ENCODE data around the gene PRDX2. TPM values are rescaled to one million over a fixed set of nuclear protein-coding genes. Genes with fewer than 3 reads are reported as not detected.

PRDX2 gene
- polyA plus RNA-seq, 1 donor = 274 TPM

DNA sequence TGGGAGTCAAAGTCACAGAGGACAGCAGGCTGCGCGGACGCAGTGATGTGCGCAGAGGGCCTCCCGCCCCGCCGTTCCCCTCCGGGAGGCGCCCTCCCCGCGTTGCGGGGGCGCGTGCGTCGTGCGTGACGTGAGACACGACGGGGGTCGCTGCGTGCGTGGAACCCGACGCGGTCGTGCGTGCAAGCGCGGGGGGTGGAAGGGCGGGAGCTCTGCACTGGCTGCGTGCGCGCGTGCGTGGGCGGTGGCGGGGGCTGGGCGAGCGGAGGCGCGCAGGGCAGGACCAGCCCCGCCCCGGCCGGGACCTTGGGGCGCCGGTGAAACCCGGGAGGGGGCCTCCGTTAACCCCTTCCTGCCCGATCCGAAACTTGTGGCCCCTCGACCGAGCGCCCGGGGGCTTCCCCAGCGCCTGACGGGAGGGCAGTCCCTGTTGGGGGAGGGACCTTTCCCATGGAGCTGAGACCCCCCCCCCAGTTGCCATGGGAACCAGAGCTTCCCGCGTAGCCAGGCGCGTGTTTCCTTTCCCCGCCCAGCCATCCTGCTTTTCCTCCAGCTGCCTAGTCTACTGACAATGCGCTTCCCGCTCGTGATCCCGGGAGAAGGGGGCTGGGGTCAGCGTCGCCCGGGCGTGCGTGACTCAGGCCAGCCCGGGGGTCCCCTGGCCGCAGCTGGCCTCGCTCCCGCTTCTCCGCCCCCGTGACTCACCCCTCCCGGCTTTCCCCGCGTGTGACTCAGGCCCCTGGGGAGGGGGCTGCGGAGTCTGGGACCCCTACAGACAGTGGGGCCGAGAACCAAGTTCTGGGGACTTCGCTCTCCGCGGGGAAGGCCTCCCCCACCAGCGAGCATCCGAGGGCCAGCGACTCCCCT is 18.9 kb downstream of the PRDX2 start:
- no peak for DNase-seq

DNA sequence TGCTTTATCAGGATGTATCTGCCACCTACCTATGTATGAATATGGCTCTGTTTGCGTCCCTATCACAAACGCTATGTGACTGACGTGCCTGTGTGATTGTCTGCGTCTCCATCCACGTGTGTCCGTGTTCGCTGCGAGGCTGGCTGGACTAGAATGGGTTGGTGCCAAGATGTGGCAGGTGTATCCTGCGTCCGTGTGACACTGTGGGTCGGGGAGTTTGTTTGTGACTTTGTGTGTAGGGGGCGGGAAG is 19.5 kb downstream of the PRDX2 start:
- DNase-seq = no peak

DNA sequence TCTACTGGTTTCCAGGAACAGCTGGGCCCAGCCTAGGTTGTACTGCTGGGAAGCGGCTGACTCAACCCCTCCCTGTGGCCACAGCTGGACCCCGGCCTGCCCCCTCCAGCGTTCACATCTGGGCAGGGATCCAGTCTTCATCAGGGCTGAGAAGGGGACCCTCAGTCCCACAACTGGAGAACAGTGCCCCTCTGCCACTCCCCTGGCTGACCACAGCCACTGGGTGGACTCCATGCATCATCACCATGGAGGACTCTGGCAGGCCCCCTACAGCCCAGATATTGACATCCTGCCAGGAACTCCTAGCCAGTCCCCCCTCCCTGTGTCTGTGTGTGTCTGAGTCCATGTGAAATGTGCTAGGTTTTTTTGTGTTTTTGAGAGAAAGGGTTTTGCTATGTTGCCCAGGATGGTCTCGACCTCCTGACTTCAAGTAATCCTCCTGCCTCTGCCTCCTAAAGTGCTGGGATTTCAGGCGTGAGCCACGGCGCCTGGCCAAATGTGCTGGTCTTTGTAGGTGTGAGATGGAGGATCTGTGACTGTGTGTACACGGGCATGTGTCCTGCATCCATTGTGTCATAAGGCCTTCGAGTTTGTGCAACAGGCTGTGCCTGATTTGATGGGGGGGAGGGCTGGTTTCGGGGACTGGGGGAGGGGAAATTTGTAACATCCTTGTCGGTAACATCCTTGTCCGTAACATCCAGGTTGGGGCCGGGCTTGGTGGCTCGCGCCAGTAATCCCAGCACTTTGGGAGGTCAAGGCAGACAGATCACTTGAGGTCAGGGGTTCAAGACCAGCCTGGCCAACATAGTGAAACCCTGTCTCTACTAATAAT is 22.2 kb downstream of the PRDX2 start:
- DNase-seq = no peak

DNA sequence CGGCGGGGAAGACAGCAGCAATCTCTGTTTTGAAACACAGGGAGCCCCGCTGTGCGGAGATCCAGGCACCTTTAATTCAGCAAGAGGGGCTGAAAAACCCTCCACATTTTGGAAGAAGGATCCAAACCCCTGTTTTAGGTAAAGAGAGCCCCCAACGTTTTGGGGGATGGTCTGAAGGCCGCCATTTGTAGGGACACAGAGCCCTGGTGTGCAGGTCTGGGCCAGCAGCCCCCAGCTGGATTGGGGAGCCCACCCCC is 22.8 kb downstream of the PRDX2 start:
- DNase-seq = no peak

DNA sequence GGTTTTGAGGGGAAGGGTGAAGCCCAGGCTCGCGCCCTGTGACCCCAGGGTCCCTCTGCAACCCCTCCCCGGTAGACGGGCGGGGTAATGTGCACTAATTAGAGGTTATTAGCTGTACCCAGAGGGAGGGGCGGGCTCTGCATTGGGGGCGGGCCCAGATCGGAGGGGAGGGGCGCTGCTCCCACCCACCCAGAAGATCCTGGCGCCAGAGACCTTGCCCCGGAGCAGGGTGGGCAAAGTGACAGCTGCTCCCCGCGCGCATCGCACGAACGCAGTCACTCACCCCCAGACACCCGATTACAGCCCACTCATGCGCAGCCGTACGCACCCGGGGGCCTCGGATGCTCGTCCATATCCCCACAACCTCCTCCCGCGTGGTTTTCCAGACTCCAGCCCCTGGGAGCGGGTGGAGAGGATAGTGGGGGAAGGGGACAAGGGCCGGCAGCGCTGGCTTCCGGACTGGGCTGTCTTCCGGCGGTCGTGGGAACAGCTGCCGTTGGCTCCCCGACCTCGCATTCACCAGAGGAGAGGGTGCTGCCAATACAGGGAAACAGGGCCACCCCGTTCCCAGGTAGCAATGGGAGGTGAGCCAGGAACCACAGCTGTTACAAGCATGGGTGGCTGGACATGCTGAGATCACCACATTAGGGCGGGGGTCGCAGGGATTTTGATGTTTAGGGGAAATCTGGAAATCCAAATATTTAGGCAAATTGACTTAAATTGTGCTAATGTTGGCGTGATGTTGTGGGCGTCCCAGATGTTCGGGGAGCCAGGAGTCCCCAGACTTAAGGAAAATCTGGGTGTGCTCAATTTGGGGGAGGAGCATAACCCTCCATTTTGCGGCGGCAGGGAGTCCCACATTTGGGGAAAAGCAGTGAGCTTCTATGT is 23.3 kb downstream of the PRDX2 start:
- DNase-seq = no peak

DNA sequence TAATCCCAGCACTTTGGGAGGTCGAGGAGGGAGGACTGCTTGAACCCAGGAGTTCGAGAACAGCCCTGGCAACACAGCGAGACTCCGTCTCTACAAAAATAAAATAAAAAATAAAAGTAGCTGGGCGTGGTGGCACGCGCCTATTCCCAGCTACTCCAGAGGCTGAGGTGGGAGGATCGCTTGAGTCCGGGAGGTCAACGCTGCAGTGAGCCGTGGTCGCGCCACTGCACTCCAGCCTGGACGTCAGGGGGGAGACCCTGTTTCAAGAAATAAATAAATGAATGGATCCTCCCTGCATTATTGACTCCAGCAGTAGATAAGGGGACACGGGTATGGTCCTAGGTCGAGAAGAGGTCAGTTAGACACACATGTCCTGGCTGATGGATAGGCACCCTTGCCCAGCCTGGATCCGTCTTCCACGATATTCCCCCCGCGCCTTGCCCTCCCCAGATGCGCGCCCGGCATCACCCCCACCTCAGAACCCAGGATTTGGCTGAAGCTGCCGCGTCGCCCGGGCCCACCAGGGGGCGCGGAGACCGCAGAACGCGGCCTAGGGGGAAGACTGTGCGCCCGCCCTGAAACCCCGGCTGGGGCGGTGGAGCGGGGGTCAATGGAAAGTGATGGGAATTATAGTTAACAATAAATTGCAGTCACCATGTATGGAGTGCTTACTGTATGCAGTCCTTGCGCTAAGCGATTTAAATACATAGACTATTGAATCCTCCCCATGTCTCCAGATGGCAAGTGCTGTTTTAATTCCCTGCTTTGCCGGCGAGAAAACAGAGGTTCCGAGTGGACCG is 24.2 kb downstream of the PRDX2 start:
- DNase-seq = no peak

DNA sequence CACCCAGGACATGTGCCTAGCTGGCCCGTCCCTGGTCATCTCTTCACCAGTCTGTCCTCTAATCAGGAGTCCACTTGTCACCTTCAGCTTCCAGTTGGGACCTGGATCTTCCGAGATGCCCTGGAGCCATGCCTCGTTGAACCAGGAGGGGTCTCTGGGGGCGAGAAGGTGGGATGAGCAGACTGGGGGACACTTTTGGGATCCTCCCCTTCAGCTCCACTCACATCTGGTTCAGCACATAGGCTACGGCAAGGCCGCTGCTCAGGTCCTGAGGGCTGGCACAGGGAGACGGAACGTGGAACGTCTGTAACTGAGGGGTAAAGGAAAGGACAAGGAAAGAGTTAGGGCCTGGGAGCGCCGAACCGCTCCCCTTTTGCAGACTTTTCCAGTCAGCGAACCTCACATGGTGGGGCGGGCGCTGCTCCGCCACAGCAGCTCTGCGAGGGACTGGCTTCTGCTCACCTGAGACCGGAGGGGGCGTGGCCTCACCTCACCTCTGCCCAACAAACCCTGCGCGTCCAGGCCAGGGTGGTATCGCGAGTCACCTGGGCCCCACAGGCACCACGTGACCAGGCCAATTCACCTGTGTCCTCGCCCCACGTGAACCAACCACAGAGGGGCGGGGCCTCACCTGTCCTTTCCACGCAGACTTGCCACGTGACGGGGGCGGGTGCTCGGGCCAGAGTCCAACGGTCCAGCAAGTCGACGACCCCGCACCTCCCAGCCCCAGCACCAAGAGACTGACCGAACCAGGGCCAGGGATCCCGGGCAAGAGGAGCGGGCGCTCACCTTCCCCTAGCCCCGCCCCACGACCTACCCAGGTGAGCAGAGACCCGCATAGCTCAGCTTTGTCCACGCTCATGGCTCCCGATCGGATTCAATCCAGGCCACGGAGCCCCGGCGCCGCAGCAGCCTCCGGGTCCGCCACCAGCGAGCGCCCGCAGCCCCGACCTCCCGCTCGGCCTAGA is 26.7 kb downstream of the PRDX2 start, which contains the start of gene HOOK2:
Gene HOOK2 (minus strand): TSS at position 965 of the 968 bp plus-strand sequence. CDS start 103 bp downstream, at position 862.
- no peak for DNase-seq

DNA sequence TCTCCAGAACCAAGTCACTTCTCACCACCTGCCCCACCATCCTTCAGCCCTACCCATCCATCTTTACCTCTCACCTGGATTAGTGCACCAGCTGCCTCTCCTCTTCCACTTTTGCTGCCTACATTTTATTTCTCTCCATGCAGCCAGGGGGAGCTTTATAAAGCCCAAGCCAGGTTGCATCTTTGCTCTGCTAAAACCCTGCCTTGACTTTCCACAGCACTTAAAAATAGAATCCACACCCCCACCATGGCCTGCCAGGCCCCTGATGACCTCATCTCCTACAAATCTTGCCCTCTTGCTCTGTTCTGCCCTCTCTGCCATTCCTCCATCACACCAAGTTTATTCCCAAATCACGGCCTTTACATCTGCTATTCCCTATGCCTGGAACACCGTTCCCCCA is 28.0 kb downstream of the PRDX2 start:
- DNase-seq = no peak

DNA sequence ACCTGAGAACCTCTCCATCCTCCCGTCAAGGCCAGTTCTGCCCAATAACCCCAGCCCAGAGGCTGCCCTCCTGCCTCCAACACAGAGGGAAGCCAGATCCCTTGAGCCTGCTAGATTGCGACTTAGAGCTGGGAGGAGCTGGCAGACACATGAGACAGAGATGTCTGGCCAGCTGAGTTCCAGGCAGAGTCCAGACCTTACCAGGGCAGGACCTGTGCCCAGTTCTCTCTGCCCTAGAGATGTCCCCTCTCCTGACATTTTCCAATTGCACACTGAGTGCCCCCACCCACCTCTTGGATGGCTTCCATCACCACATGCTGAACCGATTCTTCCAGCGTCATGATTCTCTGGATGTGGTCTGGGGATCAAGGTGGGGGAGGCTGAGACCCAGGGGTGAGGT is 29.3 kb downstream of the PRDX2 start:
- no peak for DNase-seq

DNA sequence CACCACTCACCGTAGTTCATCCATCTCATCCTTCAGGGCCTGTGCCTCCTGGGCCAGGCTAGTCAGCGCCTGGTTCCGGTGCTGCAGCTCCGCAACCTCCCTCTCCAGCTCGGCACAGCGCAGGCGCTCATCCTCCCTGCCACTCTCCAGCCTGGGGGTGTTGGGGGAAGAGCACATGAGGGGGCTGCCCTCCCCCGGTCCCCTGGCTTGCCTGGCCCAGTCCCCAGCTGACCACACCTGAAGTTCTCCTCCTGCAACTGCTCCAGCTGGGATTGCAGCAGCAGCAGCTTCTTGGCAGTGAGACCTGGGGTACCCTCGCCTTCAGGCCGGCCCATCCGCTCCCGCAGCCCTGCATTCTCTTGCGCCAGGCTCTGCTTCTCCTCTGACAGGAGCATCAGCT is 30.7 kb downstream of the PRDX2 start:
- DNase-seq = no peak

DNA sequence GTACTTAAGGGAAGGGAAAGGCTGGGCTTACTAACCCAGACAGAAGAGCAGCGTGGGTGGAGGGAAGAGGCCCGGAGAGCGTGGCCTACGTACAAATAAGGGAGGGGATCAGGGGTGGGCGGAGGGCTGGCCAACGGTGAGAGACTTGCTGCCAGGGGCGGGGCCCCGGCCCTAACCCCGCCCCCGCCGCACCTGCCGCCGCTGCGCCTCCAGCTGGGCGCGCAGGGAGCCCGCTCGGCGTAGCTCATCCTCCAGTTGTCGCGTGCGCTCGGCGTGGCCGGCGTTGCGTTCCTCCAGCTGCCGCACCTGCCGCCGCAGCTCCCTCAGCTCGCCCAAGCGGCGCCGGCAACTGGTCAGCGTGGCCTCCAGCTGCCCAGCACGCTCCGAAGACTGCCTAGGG is 31.9 kb downstream of the PRDX2 start:
- DNase-seq = no peak

DNA sequence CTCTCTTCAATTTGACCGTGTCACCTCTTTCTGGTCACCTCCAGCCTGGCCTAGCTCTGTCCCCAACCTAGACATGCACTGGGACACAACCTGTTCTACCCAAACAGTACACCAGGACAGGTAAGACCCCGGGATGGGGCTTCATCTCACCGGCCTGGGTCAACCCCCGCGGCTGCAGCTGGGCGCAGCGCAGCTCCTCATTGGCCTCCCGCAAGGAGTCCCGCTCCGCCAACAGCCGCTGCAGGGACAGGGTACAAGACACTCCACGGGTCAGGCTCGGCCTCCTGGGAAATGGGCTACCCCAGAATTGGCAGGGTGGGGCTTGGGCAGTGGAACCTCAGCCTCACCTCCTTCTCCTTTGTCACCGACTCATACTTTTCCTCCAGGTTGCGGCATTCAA is 33.9 kb downstream of the PRDX2 start:
- no peak for DNase-seq

DNA sequence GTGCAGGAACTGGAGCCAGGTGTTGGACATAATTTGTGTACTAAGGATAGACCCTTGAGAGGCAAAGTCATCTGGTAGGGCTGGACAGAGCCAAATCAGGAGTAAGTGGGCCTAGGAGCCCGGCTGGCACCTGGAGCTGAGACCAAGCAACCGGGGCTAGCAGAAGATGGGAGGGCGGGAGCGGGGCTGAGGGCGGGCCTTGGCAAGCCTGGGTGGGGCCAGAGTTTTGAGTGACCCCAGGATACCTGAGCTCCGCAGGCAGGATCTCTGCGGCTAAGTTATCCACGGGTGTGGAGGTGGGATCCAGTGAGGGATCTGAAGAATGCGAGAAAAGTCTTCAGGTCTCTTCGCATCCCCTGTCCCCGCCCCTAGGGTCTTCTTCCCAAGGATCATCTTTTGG is 34.5 kb downstream of the PRDX2 start:
- no peak for DNase-seq

DNA sequence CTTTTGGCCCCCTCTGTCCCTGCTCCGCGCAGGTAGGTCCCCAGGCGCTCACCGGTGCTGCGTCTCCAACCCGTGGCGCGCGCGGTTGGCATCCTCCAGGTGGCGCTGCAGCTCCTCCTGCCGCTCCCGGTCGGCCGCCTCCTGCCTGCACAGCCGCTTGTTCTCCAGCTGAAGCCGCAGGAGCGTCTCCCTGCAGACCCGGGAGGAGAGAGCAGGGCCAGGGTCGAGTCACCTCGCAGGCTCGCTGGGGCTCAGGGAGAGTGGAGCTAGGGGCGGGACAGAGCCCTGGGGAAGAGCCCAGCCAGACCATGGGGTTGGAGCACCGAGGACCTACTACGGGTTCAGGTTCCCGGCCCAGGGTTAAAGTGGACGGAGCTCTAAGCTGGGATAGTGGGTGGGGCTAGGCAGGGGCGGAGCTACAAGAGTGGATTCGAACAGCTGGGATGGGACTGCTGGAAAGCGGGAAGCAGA is 35.5 kb downstream of the PRDX2 start:
- peak; percentile 78 for DNase-seq

DNA sequence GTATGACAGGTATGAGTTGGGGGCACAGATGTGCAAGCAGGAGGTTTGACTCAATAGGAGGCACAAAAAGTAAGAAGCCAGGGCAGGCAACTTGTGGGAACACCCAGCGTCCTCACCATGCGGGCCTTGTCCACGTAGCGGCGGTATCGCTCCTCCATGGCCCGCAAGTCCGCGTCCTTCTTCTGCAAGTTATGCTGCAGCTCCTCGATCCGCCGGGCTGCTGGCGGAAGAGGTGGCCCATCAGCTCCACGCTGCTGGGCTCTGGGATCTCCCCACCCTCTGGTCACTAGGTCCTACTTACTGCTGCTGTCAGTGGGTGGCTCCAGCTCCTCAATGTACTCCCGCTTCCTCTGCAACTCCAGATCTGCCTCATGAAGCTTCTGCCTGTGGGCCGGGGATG is 36.9 kb downstream of the PRDX2 start:
- DNase-seq = no peak

DNA sequence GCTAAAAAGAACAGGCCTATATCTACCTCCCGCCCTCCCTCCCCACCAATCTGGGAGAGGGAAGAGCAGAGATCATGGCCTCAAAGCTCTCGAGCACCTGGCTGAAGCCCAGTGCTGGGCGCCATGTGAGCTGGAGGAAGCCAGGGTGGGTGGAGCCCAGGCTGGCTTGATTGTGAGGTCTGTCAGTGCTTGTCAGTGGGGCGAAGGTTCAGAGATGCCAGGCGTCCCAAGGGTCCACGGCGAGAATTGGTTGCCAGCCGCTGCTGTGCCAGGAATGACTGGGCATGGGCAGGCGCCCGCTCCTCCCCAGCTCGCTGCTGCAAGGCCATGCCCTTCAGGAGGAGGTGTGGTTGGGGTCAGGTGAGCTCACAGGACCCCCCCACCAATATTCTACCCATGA is 38.5 kb downstream of the PRDX2 start:
- no peak for DNase-seq

DNA sequence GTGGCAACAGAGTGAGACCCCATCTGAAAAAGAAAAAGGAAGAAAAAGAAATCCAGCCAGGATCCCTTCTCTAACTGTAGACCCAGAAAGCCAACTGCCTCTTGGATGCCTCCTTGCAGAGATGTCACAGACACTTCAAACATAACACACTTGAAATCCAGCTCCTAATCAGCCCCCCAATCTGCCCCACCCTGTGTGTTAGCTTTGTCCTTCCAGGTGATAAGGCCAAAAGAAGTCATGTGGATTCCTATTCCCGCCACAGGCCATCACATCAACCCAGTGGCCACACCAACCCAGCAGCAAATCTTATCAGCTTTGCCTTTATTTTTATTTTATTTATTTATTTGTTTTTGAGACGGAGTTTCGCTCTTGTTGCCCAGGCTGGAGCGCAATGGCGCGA is 41.9 kb downstream of the PRDX2 start:
- no peak for DNase-seq

DNA sequence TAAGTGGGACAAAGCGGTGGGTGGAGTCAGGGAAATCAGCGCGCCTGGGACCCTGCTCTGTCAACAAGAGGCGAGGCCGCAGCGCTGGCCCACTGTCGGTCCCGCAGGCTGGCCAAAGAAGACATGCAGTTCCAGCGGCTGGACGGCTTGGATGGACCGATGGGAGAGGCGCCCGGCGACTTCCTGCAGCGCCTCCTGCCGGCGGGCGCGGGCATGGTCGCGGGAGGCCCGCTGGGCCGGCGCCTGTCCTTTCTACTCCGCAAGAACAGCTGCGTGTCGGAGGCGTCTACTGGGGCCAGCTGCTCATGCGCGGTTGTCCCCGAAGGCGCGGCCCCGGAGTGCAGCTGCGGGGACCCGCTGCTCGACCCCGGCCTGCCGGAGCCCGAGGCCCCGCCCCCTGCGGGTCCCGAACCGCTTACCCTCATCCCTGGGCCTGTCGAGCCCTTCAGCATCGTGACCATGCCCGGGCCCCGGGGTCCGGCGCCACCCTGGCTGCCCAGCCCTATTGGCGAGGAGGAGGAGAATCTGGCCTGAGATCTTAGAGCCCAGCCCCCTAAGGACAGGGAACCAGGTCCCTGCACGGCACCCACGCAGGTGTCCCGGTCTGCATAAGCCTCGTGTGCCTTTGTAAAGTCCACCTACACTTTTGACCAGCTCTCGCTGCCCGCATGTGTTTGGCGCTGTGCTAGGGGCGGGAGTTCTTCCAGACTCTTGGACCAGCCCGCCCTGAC is 43.9 kb downstream of the PRDX2 start:
- DNase-seq = peak; percentile 59

DNA sequence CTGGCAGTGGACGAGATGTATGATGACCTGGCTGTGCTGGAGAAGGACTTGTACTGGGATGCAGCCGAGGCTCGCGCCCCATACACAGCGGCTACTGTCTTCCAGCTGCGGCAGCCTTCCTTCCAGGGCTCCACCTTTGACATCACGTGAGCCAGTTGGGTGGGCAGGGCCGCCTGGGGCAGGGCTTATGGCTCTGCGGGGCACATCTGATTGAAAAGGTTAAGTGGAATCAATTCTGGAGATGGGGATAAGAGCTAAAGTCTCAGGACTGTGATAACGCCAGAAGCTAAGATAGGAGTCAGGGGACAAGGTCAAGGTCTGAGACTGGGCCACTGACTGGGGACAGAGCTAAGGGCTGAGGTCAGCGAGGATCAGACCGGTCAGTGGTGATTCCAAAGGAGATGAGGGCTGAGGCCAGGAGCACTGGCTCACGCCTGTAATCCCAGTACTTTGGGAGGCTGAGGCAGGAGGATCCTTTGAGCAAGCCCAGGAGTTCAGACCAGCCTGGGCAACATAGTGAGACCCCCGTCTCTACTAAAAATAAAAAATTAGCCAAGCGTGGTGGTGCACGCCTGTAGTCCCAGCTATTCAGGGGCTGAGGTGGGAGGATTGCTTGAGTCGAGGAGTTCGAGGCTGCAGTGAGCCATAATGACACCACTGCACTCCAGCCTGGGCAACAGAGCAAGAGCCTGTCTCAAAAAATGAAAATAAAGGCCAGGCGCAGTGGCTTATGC is 45.3 kb downstream of the PRDX2 start:
- DNase-seq = no peak
